HepG2 (cell line): ENCODE measurements around the gene WDR48. TPM values are rescaled to one million over a fixed set of nuclear protein-coding genes. Genes with fewer than 3 reads are reported as not detected.

Experiments used
- ATAC-seq: fragments of 200-7000 bp; cut with Tn5 transposase; 3 replicates; pipeline ENCODE4 v1.9.1; 2020; ENCODE audit warnings: mild to moderate bottlenecking, moderate library complexity
- BruUV-seq: library from RNA; stranded (reverse); fragments of 400-500 nt; replicated peaks from 2 replicates; lab custom pipeline; 2021; lab: Mats Ljungman, UMichigan
- CTCF ChIA-PET: fragments of 300-600 bp; formaldehyde crosslinking; extraction: SDS; loops from one replicate; lab custom pipeline; 2021; ENCODE audit warnings: low total read pairs, inconsistent platforms, low intra/inter-chr PET ratio; lab: Yijun Ruan, JAX
- POLR2A ChIA-PET: fragments of 350-600 bp; sonication (Branson Sonifier 250); formaldehyde crosslinking; loops from one replicate; lab custom pipeline; 2020; ENCODE audit warnings: antibody characterized with exemption, inconsistent platforms; lab: Yijun Ruan, JAX
- DNase-seq: peaks from one replicate; pipeline ENCODE4 v3.0.0-alpha.2; 2015; ENCODE audit warnings: low spot score
- FAIRE-seq: peaks from 3 replicates; lab custom pipeline; 2011; peaks lifted over from hg19 to GRCh38; lab: Jason Lieb, UNC
- H2AFZ ChIP-seq: one replicate; pipeline ENCODE4 v1.6.1; 2011; ENCODE audit warnings: low read length, inconsistent platforms
- H3K27ac ChIP-seq: fragments of 300-600 bp; 3 replicates; pipeline ENCODE4 v1.8.0; 2011; ENCODE audit warnings: mixed run types, mild to moderate bottlenecking, mixed read lengths, low read length, inconsistent platforms; ENCODE audit not compliant: insufficient read depth; ENCODE audit errors: extremely low read length
- H3K27me3 ChIP-seq, 2 experiments: fragments of 200-600 bp in 1 of 2; 2 replicates in 1 of 2; 3 replicates in 1 of 2; pipeline versions ENCODE4 v1.6.0 to v1.8.0; 2011; ENCODE audit warnings: low read length in 2 of 2, mild to moderate bottlenecking in 2 of 2, moderate library complexity in 2 of 2, inconsistent platforms in 1 of 2; ENCODE audit not compliant: insufficient read depth in 2 of 2, control insufficient read depth in 1 of 2
- H3K36me3 ChIP-seq, 2 experiments: fragments of 200-600 bp in 1 of 2; replicated peaks in 1 of 2; 2 replicates in 1 of 2; 3 replicates in 1 of 2; pipeline versions ENCODE4 v1.5.1 to v1.8.0; 2011; ENCODE audit warnings: low read length in 2 of 2, inconsistent platforms in 1 of 2; ENCODE audit not compliant: insufficient read depth in 2 of 2, control insufficient read depth in 1 of 2
- H3K4me1 ChIP-seq: 2 replicates; pipeline ENCODE4 v1.5.1; 2012; ENCODE audit warnings: low read length, inconsistent platforms; ENCODE audit not compliant: insufficient read depth
- H3K4me2 ChIP-seq: 2 replicates; pipeline ENCODE4 v1.6.0; 2011; ENCODE audit warnings: low read depth, low read length, inconsistent platforms
- H3K4me3 ChIP-seq, 3 experiments: fragments of 200-600 bp in 1 of 3; sonication (generic), shearing (Covaris generic) in 1 of 3; replicated peaks in 1 of 3; 2 replicates each; pipeline ENCODE4 v1.5.1; 2011 to 2016; ENCODE audit warnings: low read length in 3 of 3, inconsistent platforms in 2 of 3, low read depth in 2 of 3, mild to moderate bottlenecking in 2 of 3, control low read depth in 1 of 3, mixed read lengths in 1 of 3; ENCODE audit not compliant: insufficient read depth in 1 of 3
- H3K79me2 ChIP-seq: one replicate; pipeline ENCODE4 v1.6.1; 2011; ENCODE audit warnings: low read length, inconsistent platforms; ENCODE audit not compliant: insufficient read depth
- H3K9ac ChIP-seq: 2 replicates; pipeline ENCODE4 v1.6.0; 2011; ENCODE audit warnings: mild to moderate bottlenecking, low read depth, low read length, inconsistent platforms; ENCODE audit not compliant: insufficient read depth
- H3K9me3 ChIP-seq: 2 replicates; pipeline ENCODE4 v1.5.1; 2012; ENCODE audit warnings: mild to moderate bottlenecking, low read length
- H4K20me1 ChIP-seq: 2 replicates; pipeline ENCODE4 v1.6.0; 2011; ENCODE audit warnings: inconsistent platforms, mild to moderate bottlenecking, low read length, moderate library complexity; ENCODE audit not compliant: insufficient read depth
- RORA ChIP-seq: sonication (generic); formaldehyde crosslinking; IDR thresholded peaks from 2 replicates; pipeline ENCODE4 v1.5.0; 2020; ENCODE audit warnings: mild to moderate bottlenecking, missing genetic modification reagents, moderate library complexity
- SRSF1 ChIP-seq: fragments of 200-400 bp; formaldehyde crosslinking; optimal IDR thresholded peaks from 2 replicates; pipeline ENCODE3; 2017; ENCODE audit warnings: mild to moderate bottlenecking, low read depth, low read length, moderate library complexity
- WGBS: methylation state at CpG from one replicate; pipeline ENCODE4 v1.1.6; 2017; ENCODE audit warnings: low lambda C conversion rate; 5-methylcytosine and 5-hydroxymethylcytosine counted together
- in situ Hi-C: cut with HindIII; loops from 2 replicates; pipeline ENCODE4 v1.10.0; 2017; ENCODE audit warnings: low pct_unique_long_range_greater_than_20kb; ENCODE audit not compliant: extremely low pct_ligation_motif_present
- intact Hi-C: fragments of 100-400 bp; cut with micrococcal nuclease; formaldehyde crosslinking; loops from one replicate; pipeline ENCODE4 v1.10.0; 2022; ENCODE audit not compliant: unreplicated experiment
- polyA plus RNA-seq, 8 experiments: library from polyadenylated mRNA; depleted of rRNA in 3 of 8; stranded (reverse) in 7 of 8; unstranded in 1 of 8; fragments of >200 nt; fragmentation: Illumina TruSeq in 4 of 8; extraction: Trizol in 4 of 8; gene quantifications; 2 replicates each; pipeline versions ENCODE4 v1.2.1 to v1.2.3, GENCODE V29; 2011 to 2016; ENCODE audit warnings: low read depth in 4 of 8, missing spikeins in 1 of 8, mixed read lengths in 1 of 8; ENCODE audit not compliant: insufficient read depth in 1 of 8
- total RNA-seq, 5 experiments: library from RNA; depleted of rRNA; stranded (reverse); fragments of >200 nt; fragmentation: Illumina TruSeq; extraction: Trizol; gene quantifications; 2 replicates each; pipeline ENCODE4 v1.2.3, GENCODE V29; 2016; ENCODE audit warnings: low read depth in 1 of 5
- TF ChIP-seq, protein P1 (sequence below): sonication (generic); formaldehyde crosslinking; IDR thresholded peaks from 2 replicates; pipeline ENCODE4 v1.9.0; 2022; ENCODE audit warnings: missing genetic modification reagents, mild to moderate bottlenecking, borderline replicate concordance
- TF ChIP-seq, protein P2 (sequence below): sonication (generic); formaldehyde crosslinking; IDR thresholded peaks from 2 replicates; pipeline ENCODE4 v1.5.0; 2020; ENCODE audit warnings: missing genetic modification reagents

Gene WDR48
- total and polyA plus RNA-seq, 2 of the 13 experiments (the other 11 are each of a cell fraction or from before 2014, with no cell fraction given), result 29.2 to 31.2 TPM

DNA sequence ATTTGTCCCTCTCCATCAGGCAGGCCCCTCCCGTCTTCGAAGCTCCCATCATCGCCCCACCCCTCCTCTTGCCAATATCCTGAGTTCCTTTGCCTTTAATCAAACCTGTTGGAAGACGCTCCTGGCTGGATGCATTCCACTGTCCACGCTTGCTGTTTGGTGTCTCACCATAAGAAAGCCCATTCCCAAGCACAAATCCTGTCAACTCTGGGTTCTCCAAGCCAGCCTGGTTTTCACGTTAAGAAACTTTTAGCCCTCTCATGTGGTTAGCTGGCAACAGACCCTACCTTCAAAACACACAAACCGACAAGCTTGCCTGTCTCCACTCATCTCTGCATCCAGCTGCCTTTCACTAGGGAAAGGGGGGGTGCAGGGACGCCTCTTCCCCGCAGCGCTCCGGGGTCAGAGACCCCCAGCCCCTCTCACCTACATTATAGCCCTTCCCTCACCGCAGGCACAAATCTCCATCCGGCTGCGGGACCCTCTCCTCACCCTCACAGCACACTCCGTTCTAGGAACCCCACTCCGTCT is 54.5 kb downstream of the WDR48 start:
- DNase-seq (no peak), ATAC-seq (no peak), FAIRE-seq (no peak)
- H3K4me2 ChIP-seq, result peak overlapping the region; percentile 97
- peak overlapping the region; percentile 90 for H3K9ac ChIP-seq
- BruUV-seq, result no TSS peak
- H3K79me2 ChIP-seq, result peaks cover 20% of the 10 kb centered on the region
- peak overlapping the region; percentile 72 for H3K27ac ChIP-seq
- peaks cover 38% of the 10 kb centered on the region for H3K4me1 ChIP-seq
- WGBS, result 7% methylated on average over 16 of the region's 16 CpGs
- peak overlapping the region; percentile 85 to 94 (median 87) for H3K4me3 ChIP-seq
- in situ Hi-C loops (no loop called here), intact Hi-C loops (loop anchor here (5.0 kb wide), 1 partner anchor 181 kb away; no protein-coding TSS in a partner anchor)
- no peaks in the 10 kb centered on the region for H3K9me3 ChIP-seq
- POLR2A ChIA-PET, result no interaction called here
- H3K27me3 ChIP-seq, result no peaks in the 10 kb centered on the region; a peak in 1 of 5 replicates
- H3K36me3 ChIP-seq, result no peaks in the 10 kb centered on the region; a peak in 1 of 5 replicates
- H4K20me1 ChIP-seq, result no peaks in the 10 kb centered on the region
- TF ChIP-seq, protein P1, sequence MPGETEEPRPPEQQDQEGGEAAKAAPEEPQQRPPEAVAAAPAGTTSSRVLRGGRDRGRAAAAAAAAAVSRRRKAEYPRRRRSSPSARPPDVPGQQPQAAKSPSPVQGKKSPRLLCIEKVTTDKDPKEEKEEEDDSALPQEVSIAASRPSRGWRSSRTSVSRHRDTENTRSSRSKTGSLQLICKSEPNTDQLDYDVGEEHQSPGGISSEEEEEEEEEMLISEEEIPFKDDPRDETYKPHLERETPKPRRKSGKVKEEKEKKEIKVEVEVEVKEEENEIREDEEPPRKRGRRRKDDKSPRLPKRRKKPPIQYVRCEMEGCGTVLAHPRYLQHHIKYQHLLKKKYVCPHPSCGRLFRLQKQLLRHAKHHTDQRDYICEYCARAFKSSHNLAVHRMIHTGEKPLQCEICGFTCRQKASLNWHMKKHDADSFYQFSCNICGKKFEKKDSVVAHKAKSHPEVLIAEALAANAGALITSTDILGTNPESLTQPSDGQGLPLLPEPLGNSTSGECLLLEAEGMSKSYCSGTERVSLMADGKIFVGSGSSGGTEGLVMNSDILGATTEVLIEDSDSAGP (CRISPR knock-in tag), result 0 out of 2 replicates have a peak, but pooled peaks have one; percentile 12
- no peak for TF ChIP-seq RORA (CRISPR knock-in tag)
- TF ChIP-seq SRSF1, result peak; percentile 75
- TF ChIP-seq, protein P2, sequence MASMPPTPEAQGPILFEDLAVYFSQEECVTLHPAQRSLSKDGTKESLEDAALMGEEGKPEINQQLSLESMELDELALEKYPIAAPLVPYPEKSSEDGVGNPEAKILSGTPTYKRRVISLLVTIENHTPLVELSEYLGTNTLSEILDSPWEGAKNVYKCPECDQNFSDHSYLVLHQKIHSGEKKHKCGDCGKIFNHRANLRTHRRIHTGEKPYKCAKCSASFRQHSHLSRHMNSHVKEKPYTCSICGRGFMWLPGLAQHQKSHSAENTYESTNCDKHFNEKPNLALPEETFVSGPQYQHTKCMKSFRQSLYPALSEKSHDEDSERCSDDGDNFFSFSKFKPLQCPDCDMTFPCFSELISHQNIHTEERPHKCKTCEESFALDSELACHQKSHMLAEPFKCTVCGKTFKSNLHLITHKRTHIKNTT (CRISPR knock-in tag), result no peak
- H2AFZ ChIP-seq, result peak overlapping the region; percentile 16
- CTCF ChIA-PET, result no interaction called here
